ENCODE measurements around the gene GRK3. TPM values are rescaled to one million over a fixed set of nuclear protein-coding genes. Genes with fewer than 3 reads are reported as not detected.

Gene GRK3
- total RNA-seq, 1 donor from 2014 or later, result 3.8 TPM

DNA sequence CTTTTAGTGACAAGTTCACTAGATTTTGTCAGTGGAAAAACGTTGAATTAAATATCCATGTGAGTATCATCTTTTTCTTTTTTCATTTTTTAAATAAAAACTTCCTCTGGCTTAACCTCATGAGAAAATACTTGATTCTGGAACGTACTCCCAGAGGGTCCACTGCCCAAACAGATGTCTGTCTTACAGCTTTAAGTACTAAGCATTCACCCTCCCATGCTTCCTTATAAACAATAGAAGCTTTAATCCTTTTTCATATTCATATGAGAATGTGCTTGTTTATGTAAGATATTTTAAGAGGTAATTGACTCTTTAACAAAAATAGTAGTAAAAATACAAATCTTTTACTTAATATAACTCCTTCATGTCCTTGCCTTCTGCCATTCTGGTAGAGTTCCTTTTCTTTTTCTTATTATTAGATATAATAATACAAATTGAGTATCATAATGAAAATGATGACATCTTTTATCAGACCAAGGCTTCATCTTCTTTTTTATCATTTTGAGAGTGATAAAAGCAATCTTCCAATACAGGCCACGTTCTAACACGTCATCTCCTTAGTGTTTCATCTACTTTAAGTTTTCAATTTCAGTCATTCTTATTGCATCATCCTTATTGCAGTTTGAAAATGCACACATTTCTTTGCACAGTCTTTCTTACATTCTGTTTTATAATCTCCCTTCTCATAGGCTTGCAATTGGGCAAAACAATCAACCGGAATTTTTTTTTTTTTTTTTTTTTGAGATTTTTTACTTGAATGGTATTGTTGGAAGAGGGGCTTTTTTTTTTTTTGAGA, 108.0 kb downstream of the GRK3 start:
- H3K27ac ChIP-seq (replicated peaks), result no peak overlapping the region
- no peaks in the 10 kb centered on the region for H3K4me1 ChIP-seq
- H3K4me3 ChIP-seq, result no peak overlapping the region
- H3K27me3 ChIP-seq (ENCODE audit: low read depth), result no peaks in the 10 kb centered on the region
- intact Hi-C loops (cut with micrococcal nuclease), result no loop called here
- no peak for TF ChIP-seq CTCF (IDR thresholded peaks at IDR 0.05; ENCODE audit: borderline replicate concordance)
- no peaks in the 10 kb centered on the region for H3K9me3 ChIP-seq (replicated peaks)
- no peak for DNase-seq
- no peaks in the 10 kb centered on the region for H3K36me3 ChIP-seq

DNA sequence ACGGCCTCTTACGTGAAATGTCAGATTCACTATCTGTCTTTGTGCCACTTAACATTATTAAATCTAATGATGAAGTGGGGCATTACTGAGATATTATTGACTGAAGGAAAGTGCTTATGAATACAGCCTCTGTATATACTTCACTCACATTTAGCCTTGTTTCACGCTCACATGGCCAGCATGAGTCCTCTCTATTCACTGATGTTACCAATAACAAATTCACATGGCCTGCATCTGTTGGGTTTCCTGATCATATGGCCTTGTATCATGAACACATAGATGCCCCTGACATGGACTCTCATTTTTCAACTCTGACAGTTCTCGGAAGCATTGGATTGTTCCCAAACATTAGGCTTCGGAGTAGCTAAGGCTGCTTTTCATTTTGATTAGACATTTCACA, 109.2 kb downstream of the GRK3 start:
- H3K36me3 ChIP-seq, result no peaks in the 10 kb centered on the region
- no peak for DNase-seq
- intact Hi-C loops (cut with micrococcal nuclease), result no loop called here
- no peaks in the 10 kb centered on the region for H3K27me3 ChIP-seq (ENCODE audit: low read depth)
- no peaks in the 10 kb centered on the region for H3K4me1 ChIP-seq
- H3K4me3 ChIP-seq, result no peak overlapping the region
- H3K9me3 ChIP-seq (replicated peaks), result no peaks in the 10 kb centered on the region
- no peak overlapping the region for H3K27ac ChIP-seq (replicated peaks)
- no peak for TF ChIP-seq CTCF (IDR thresholded peaks at IDR 0.05; ENCODE audit: borderline replicate concordance)

GRCh38 chr22:25677631-25678030, 113.2 kb downstream of the GRK3 start:
- no peak overlapping the region for H3K27ac ChIP-seq (replicated peaks)
- no peaks in the 10 kb centered on the region for H3K36me3 ChIP-seq
- H3K4me1 ChIP-seq, result no peaks in the 10 kb centered on the region
- TF ChIP-seq CTCF (IDR thresholded peaks at IDR 0.05; ENCODE audit: borderline replicate concordance), result no peak
- no peak for DNase-seq
- H3K27me3 ChIP-seq (ENCODE audit: low read depth), result no peaks in the 10 kb centered on the region
- no peak overlapping the region for H3K4me3 ChIP-seq
- intact Hi-C loops (cut with micrococcal nuclease), result no loop called here
- no peaks in the 10 kb centered on the region for H3K9me3 ChIP-seq (replicated peaks)

DNA sequence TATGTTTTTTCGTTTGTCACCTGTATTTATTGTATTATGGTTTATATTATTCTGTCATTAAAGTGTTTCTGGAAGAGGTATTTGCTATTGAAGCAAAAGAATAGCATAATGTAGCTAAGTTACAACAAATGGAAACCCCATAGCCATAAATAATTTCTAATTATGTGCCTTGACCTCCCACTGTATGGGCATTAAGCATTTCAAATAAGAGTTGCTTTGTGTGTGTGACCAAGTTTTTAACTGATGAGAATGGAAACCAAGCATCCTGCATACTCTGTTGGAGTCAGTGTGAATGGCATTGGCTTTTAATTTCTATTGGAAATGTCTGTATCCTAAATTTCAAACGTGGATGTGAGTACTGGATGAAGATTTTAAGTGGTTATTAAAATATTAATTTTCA, 115.6 kb downstream of the GRK3 start:
- H3K27me3 ChIP-seq (ENCODE audit: low read depth), result no peaks in the 10 kb centered on the region
- no peaks in the 10 kb centered on the region for H3K9me3 ChIP-seq (replicated peaks)
- H3K4me3 ChIP-seq, result no peak overlapping the region
- H3K27ac ChIP-seq (replicated peaks), result no peak overlapping the region
- H3K36me3 ChIP-seq, result no peaks in the 10 kb centered on the region
- DNase-seq, result no peak
- H3K4me1 ChIP-seq, result no peaks in the 10 kb centered on the region
- intact Hi-C loops (cut with micrococcal nuclease), result no loop called here
- TF ChIP-seq CTCF (IDR thresholded peaks at IDR 0.05; ENCODE audit: borderline replicate concordance), result no peak

- no peak overlapping the region for H3K27ac ChIP-seq (replicated peaks)
- H3K36me3 ChIP-seq, result no peaks in the 10 kb centered on the region
- DNase-seq, result no peak
- H3K27me3 ChIP-seq (ENCODE audit: low read depth), result no peaks in the 10 kb centered on the region
- TF ChIP-seq CTCF (IDR thresholded peaks at IDR 0.05; ENCODE audit: borderline replicate concordance), result no peak
- H3K4me3 ChIP-seq, result no peak overlapping the region
- intact Hi-C loops (cut with micrococcal nuclease), result no loop called here
- H3K4me1 ChIP-seq, result no peaks in the 10 kb centered on the region
- H3K9me3 ChIP-seq (replicated peaks), result no peaks in the 10 kb centered on the region
Observed at GRCh38 chr22:25680956-25681355, 116.5 kb downstream of the GRK3 start.
